ENCODE results near the gene VPS8. TPM values are rescaled to one million over a fixed set of nuclear protein-coding genes. Genes with fewer than 3 reads are reported as not detected.
"Not testable (repeated sequence)": the region's sequence is repeated elsewhere in the genome, so short reads cannot be mapped to it uniquely, and the experiment has no call there.

VPS8 gene
- total RNA-seq, 1 experiment from 2014 or later: 39.7 TPM

- not testable (repeated sequence) for H3K14ac ChIP-seq (ENCODE audit: insufficient read depth, low read length); H3K27me3 Mint-ChIP-seq (ENCODE audit: low read depth); H2BK12ac ChIP-seq (ENCODE audit: insufficient read length, low read depth, low read length); H2BK120ac ChIP-seq (ENCODE audit: low read depth, low read length, poor library complexity, severe bottlenecking); H2AFZ ChIP-seq (ENCODE audit: low read length); H3K27me3 ChIP-seq (ENCODE audit: insufficient read depth, low read length); H3K18ac ChIP-seq (ENCODE audit: insufficient read length, low read depth, low read length); H4K20me1 ChIP-seq (ENCODE audit: control insufficient read depth, insufficient read depth, insufficient read length); DNase-seq; H3K23ac ChIP-seq (ENCODE audit: insufficient read length, low read depth, low read length); H3K4me2 ChIP-seq (ENCODE audit: insufficient read depth, insufficient read length, low read length); H3K27ac ChIP-seq (ENCODE audit: insufficient read length, low read depth, low read length); H2BK5ac ChIP-seq (ENCODE audit: insufficient read length, low read length); H2BK15ac ChIP-seq (ENCODE audit: low read depth, low read length); H4K91ac ChIP-seq (ENCODE audit: insufficient read length, low read depth, low read length); H2AK5ac ChIP-seq (ENCODE audit: insufficient read length, low read length); H3K9ac ChIP-seq (ENCODE audit: extremely low read depth, insufficient read length, low read length); H4K8ac ChIP-seq (replicated peaks; ENCODE audit: insufficient read length, low read depth, low read length); H3K23me2 ChIP-seq (ENCODE audit: insufficient read length, low read depth, low read length, poor library complexity, severe bottlenecking); H3K79me1 ChIP-seq (ENCODE audit: insufficient read depth, low read depth, low read length, poor library complexity, severe bottlenecking); H3T11ph ChIP-seq (ENCODE audit: low read length); H3K4me3 Mint-ChIP-seq; H3K4ac ChIP-seq (ENCODE audit: low read depth, low read length); H4K5ac ChIP-seq (ENCODE audit: insufficient read length, low read depth, low read length); H2BK20ac ChIP-seq (ENCODE audit: low read depth, low read length, poor library complexity, severe bottlenecking); H3K79me2 ChIP-seq (ENCODE audit: insufficient read depth, low read length); H3K56ac ChIP-seq (ENCODE audit: insufficient read length, low read depth, low read length); H3K4me1 ChIP-seq (ENCODE audit: insufficient read depth, low read length)
- Mint-ChIP-seq H3K36me3 (ENCODE audit: insufficient read depth in 1 of 3, low read depth in 3 of 3) (peaks cover 26 to 41% (median 34%) of the 10 kb centered on the region in 3 experiments), H3K27ac (peak overlapping the region in 1 of 3 experiments; percentile 61; a peak in 1 of 7 replicates), H3K9me3 (peaks cover 16 to 27% of the 10 kb centered on the region in 2 experiments), H3K4me1 (peaks cover 8 to 12% of the 10 kb centered on the region in 2 experiments)
- no CpG with 5 or more reads among the region's 6 CpGs for WGBS (ENCODE audit: extremely low coverage, insufficient read length, low lambda C conversion rate)
- H3K9me3 ChIP-seq (ENCODE audit: control insufficient read depth, low read depth, low read length): peaks cover 17% of the 10 kb centered on the region
Observed at GRCh38 chr3:185017996-185018395, 206.0 kb downstream of the VPS8 start.
